ENCODE measurements around the gene GINS2.
A peak's percentile ranks its signal among the peaks of the same experiment; 100 is the strongest.

The GINS2 gene

DNA sequence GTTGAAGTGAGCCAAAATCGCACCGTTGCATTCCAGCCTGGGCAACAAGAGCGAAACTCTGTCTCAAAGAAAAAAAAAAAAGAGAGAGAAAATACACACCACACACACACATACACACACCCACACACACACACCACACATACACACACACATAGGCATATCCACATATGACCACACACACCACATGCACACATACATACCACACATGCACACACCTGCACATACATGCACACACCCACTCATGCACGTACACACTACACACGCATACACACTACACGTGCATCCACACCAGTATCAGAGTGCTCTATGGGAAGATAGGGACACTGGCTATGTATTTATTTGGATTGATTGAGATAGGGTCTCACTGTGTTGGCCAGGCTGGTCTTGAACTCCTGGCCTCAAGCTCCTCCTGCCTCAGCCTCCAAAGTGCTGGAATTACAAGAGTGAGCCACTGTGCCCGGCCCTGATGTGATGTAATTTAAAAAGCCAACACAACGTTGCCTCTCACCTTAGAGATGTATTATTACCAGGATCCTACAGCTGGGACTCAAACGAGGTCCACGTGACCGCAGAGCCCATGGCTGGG lies 17.8 kb upstream of the GINS2 start:
- H3K9me3 Mint-ChIP-seq (ENCODE audit: low read depth), result no peaks in the 10 kb centered on the region
- peaks cover 4% of the 10 kb centered on the region for H3K36me3 Mint-ChIP-seq
- H3K27ac Mint-ChIP-seq, result no peak overlapping the region
- no peaks in the 10 kb centered on the region for H3K4me1 Mint-ChIP-seq (ENCODE audit: low read depth)
- H3K27me3 Mint-ChIP-seq, result no peaks in the 10 kb centered on the region
- no peak overlapping the region for H3K4me3 Mint-ChIP-seq

GRCh38 chr16:85704900-85705846 lies 16.4 kb upstream of the GINS2 start:
- Mint-ChIP-seq H3K4me3 (no peak overlapping the region), H3K36me3 (no peaks in the 10 kb centered on the region), H3K27me3 (no peaks in the 10 kb centered on the region), H3K27ac (no peak overlapping the region), H3K9me3 (ENCODE audit: low read depth) (no peaks in the 10 kb centered on the region), H3K4me1 (ENCODE audit: low read depth) (no peaks in the 10 kb centered on the region)

DNA sequence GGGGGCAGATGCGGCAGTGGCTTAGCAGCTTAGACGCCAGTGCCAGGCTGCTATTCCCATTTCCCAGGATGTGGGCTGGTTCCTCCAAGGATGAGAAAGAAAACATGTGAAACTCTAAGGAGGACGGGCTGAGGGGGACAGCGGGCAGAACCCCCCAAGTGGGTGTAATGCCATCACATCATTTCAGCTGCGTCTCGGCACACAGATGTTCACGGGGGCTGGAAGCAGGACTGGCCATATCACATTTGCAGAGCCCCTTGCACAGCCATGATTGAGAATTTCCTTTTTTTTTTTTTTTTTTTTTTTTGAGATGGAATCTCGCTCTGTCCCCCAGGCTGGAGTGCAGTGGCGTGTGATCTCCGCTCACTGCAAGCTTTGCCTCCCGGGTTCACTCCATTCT lies 15.3 kb upstream of the GINS2 start:
- no peak overlapping the region for H3K4me3 Mint-ChIP-seq
- no peaks in the 10 kb centered on the region for H3K36me3 Mint-ChIP-seq
- H3K27me3 Mint-ChIP-seq, result no peaks in the 10 kb centered on the region
- H3K9me3 Mint-ChIP-seq (ENCODE audit: low read depth), result no peaks in the 10 kb centered on the region
- no peaks in the 10 kb centered on the region for H3K4me1 Mint-ChIP-seq (ENCODE audit: low read depth)
- H3K27ac Mint-ChIP-seq, result no peak overlapping the region

GRCh38 chr16:85699628-85700027 lies 10.9 kb upstream of the GINS2 start:
- Mint-ChIP-seq H3K27ac (no peak overlapping the region), H3K36me3 (no peaks in the 10 kb centered on the region), H3K4me1 (ENCODE audit: low read depth) (no peaks in the 10 kb centered on the region), H3K9me3 (ENCODE audit: low read depth) (no peaks in the 10 kb centered on the region), H3K4me3 (no peak overlapping the region), H3K27me3 (no peaks in the 10 kb centered on the region)

DNA sequence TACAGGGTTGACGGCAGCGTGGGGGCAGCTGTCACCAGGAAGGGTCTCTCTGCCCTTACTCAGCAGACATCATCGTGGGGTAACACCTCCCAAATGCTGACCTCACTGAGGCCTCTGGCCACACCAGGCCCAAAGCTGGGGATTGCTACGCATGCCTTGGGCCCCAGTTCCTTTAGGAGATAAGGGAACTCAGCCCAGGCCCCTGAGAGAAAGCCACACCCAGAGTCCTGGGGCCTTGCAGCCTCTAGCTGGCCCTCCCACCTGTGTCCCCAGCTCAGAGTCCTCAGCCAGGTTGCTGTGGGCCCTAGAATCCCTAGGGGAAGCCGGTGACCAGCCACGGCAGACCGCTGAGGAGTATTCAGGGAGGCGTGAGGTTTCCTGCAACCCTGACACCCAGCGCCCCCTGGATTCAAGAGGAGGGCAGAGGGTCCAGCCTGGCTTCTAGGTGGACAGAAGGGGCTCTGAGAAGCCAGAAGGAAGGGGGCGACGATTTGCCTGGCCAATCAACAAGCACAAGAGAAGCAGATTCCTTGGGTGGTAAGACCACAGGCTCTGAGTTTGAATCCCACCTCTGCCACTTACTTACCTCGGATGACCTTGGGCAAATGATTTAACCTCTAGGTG lies 10.3 kb upstream of the GINS2 start:
- Mint-ChIP-seq H3K9me3 (ENCODE audit: low read depth) (no peaks in the 10 kb centered on the region), H3K27me3 (no peaks in the 10 kb centered on the region), H3K27ac (no peak overlapping the region), H3K4me3 (no peak overlapping the region), H3K36me3 (no peaks in the 10 kb centered on the region), H3K4me1 (ENCODE audit: low read depth) (no peaks in the 10 kb centered on the region)

- no peaks in the 10 kb centered on the region for H3K36me3 Mint-ChIP-seq
- peaks cover under 1% of the 10 kb centered on the region for H3K27me3 Mint-ChIP-seq
- no peak overlapping the region for H3K4me3 Mint-ChIP-seq
- H3K27ac Mint-ChIP-seq, result no peak overlapping the region
- no peaks in the 10 kb centered on the region for H3K9me3 Mint-ChIP-seq (ENCODE audit: low read depth)
- no peaks in the 10 kb centered on the region for H3K4me1 Mint-ChIP-seq (ENCODE audit: low read depth)
These were observed 9.7 kb upstream of the GINS2 start for GRCh38 chr16:85698459-85698891.

GRCh38 chr16:85697431-85697830 lies 8.7 kb upstream of the GINS2 start:
- H3K4me1 Mint-ChIP-seq (ENCODE audit: low read depth), result no peaks in the 10 kb centered on the region
- H3K27me3 Mint-ChIP-seq, result peaks cover 3% of the 10 kb centered on the region
- no peaks in the 10 kb centered on the region for H3K36me3 Mint-ChIP-seq
- H3K9me3 Mint-ChIP-seq (ENCODE audit: low read depth), result no peaks in the 10 kb centered on the region
- no peak overlapping the region for H3K27ac Mint-ChIP-seq
- no peak overlapping the region for H3K4me3 Mint-ChIP-seq

- Mint-ChIP-seq H3K4me1 (ENCODE audit: low read depth) (no peaks in the 10 kb centered on the region), H3K27me3 (peaks cover 5% of the 10 kb centered on the region), H3K27ac (no peak overlapping the region), H3K9me3 (ENCODE audit: low read depth) (no peaks in the 10 kb centered on the region), H3K4me3 (no peak overlapping the region), H3K36me3 (no peaks in the 10 kb centered on the region)
These were observed 8.0 kb upstream of the GINS2 start for GRCh38 chr16:85696781-85697180.

DNA sequence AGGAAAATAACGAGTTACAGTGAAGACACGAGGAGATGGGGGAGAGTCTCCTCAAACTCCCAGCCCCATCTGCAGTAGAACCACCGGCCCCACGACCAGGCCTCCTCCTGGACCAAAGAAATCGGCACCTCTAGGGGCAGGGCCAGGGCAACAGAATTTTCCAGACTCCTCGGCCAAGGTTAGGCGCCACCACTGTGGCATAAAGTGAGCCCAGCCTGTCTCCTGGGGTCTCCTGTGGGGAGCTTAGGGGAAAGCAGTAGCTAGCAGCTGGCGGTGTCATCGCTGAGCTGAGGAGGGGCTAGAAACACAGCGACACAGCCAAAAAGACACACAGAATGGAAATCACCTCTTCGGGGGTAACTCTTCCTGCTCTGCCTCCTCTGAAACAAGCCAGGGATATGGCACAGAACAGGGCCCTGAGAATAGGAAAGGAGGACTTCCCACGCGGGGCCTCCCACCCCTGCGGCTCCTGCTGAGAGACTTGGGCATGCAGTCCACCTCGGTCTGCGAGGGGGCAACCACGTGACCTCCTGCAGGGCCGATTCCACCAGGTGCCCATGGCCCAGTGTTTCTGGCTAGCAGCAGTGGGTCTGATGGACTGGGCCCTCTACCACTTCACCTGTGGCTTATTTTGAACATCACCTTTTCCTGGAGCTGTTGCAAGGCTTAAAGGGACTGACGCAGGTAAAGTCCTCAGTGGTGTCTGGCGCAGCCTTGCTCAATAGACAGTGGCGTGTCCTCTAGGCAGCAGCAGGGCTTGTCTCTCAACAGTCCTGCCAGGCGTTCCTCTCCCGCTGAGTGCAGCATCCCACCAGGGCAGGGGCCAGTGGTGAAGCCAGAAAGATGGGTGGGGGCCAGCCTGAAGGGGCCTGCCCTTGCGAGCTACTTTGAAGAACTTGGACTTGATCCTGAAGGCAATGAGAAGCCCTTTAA lies 6.7 kb upstream of the GINS2 start:
- Mint-ChIP-seq H3K27me3 (peaks cover 7% of the 10 kb centered on the region), H3K9me3 (ENCODE audit: low read depth) (no peaks in the 10 kb centered on the region), H3K4me3 (no peak overlapping the region), H3K36me3 (no peaks in the 10 kb centered on the region), H3K4me1 (ENCODE audit: low read depth) (no peaks in the 10 kb centered on the region), H3K27ac (no peak overlapping the region)

- Mint-ChIP-seq H3K4me1 (ENCODE audit: low read depth) (peaks cover 9% of the 10 kb centered on the region), H3K4me3 (no peak overlapping the region), H3K27ac (no peak overlapping the region), H3K9me3 (ENCODE audit: low read depth) (no peaks in the 10 kb centered on the region), H3K27me3 (peaks cover 7% of the 10 kb centered on the region), H3K36me3 (peaks cover 5% of the 10 kb centered on the region)
These were observed 1.8 kb upstream of the GINS2 start for GRCh38 chr16:85690469-85691064.

GRCh38 chr16:85689950-85690320 lies 1.2 kb upstream of the GINS2 start:
- peaks cover 9% of the 10 kb centered on the region for H3K4me1 Mint-ChIP-seq (ENCODE audit: low read depth)
- peak overlapping the region; percentile 40 for H3K4me3 Mint-ChIP-seq
- no peak overlapping the region for H3K27ac Mint-ChIP-seq
- H3K9me3 Mint-ChIP-seq (ENCODE audit: low read depth), result no peaks in the 10 kb centered on the region
- H3K36me3 Mint-ChIP-seq, result peaks cover 5% of the 10 kb centered on the region
- peaks cover 7% of the 10 kb centered on the region for H3K27me3 Mint-ChIP-seq

DNA sequence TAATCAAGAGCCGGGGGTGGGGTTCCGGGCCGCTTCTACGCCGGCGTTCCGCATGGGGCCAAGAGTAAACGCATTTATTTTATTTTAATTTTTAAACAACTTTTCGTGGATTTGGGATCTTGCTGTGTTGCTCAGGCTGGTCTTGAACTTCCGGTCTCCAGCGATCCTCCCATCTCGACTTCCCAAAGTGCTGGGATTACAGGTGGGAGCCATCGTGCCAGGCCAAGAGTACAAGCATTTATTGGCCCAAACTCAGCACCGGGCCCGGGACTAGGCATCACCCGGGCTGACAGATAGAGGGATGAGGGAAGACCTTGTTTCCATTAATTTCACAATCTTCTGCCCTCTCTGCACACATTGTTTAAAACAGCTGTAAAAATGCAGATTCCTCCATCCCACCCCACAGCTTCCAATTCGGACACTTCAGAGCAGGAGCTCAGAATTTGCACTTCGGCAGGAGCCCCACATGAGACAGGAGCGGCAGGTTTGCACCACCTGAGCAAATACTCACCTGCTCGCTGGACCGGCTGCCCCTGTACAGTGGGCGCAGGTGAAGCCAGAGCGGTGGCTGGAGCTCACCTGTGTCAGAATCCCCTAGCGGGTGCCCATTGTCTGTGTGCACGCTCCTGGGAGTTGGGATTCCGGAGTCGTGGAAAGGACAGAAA lies 663 bp upstream of the GINS2 start:
- H3K9me3 Mint-ChIP-seq (ENCODE audit: low read depth), result no peaks in the 10 kb centered on the region
- peak overlapping the region; percentile 67 for H3K4me3 Mint-ChIP-seq
- peaks cover 7% of the 10 kb centered on the region for H3K27me3 Mint-ChIP-seq
- peaks cover 9% of the 10 kb centered on the region for H3K4me1 Mint-ChIP-seq (ENCODE audit: low read depth)
- peaks cover 5% of the 10 kb centered on the region for H3K36me3 Mint-ChIP-seq
- no peak overlapping the region for H3K27ac Mint-ChIP-seq

GRCh38 chr16:85687651-85688471 lies 893 bp downstream of the GINS2 start:
- H3K27me3 Mint-ChIP-seq, result peaks cover 3% of the 10 kb centered on the region
- H3K4me1 Mint-ChIP-seq (ENCODE audit: low read depth), result peaks cover 9% of the 10 kb centered on the region
- peak overlapping the region; percentile 58 for H3K27ac Mint-ChIP-seq
- peak overlapping the region; percentile 88 for H3K4me3 Mint-ChIP-seq
- H3K36me3 Mint-ChIP-seq, result peaks cover 5% of the 10 kb centered on the region
- no peaks in the 10 kb centered on the region for H3K9me3 Mint-ChIP-seq (ENCODE audit: low read depth)

Measured in activated naive CD8-positive, alpha-beta T cell (primary cell).